Coronary artery (tissue), 2 donors: ENCODE results near the gene CDC123.
"Not testable (repeated sequence)": the region's sequence is repeated elsewhere in the genome, so short reads cannot be mapped to it uniquely, and the experiment has no call there.

Source experiments
- DNase-seq: peaks from one replicate; pipeline ENCODE4 v3.0.0-alpha.2; 2017; ENCODE audit warnings: low spot score
- H3K27ac ChIP-seq, 2 donors: fragments of 200-600 bp; sonication (generic); one replicate each; pipeline ENCODE4 v1.5.1; 2016 to 2019
- H3K4me3 ChIP-seq: fragments of 200-600 bp; sonication (generic); 2 replicates; pipeline ENCODE4 v1.5.1; 2016; ENCODE audit warnings: mild to moderate bottlenecking, moderate library complexity
- TF ChIP-seq, protein P1 (sequence below): fragments of 200-600 bp; sonication (generic); IDR thresholded peaks from one replicate; pipeline ENCODE4 v1.5.1; 2019; ENCODE audit warnings: antibody characterized with exemption

CDC123 gene

DNA sequence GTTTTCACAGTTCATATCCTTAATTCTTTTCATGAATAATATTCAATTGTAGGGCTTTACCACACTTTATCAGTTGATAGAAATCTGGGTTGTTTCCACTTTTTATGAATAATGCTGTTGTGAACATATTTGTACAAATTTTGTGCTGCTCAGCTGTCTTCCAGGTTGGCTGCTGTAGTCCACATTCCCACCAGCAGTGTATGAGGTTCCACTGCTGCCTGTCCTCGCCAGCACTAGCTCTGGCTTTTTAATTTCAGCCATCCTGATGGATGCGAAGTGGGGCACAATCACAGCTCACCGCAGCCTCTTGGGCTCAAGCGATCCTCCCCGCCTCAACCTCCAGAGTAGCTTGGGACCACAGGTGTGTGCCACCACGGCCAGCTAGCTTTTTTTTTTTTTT, 33.1 kb upstream of the CDC123 start:
- H3K4me3 ChIP-seq: no peak overlapping the region
- TF ChIP-seq, protein P1, sequence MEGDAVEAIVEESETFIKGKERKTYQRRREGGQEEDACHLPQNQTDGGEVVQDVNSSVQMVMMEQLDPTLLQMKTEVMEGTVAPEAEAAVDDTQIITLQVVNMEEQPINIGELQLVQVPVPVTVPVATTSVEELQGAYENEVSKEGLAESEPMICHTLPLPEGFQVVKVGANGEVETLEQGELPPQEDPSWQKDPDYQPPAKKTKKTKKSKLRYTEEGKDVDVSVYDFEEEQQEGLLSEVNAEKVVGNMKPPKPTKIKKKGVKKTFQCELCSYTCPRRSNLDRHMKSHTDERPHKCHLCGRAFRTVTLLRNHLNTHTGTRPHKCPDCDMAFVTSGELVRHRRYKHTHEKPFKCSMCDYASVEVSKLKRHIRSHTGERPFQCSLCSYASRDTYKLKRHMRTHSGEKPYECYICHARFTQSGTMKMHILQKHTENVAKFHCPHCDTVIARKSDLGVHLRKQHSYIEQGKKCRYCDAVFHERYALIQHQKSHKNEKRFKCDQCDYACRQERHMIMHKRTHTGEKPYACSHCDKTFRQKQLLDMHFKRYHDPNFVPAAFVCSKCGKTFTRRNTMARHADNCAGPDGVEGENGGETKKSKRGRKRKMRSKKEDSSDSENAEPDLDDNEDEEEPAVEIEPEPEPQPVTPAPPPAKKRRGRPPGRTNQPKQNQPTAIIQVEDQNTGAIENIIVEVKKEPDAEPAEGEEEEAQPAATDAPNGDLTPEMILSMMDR: no peak
- no peak overlapping the region for H3K27ac ChIP-seq
- DNase-seq: no peak

DNA sequence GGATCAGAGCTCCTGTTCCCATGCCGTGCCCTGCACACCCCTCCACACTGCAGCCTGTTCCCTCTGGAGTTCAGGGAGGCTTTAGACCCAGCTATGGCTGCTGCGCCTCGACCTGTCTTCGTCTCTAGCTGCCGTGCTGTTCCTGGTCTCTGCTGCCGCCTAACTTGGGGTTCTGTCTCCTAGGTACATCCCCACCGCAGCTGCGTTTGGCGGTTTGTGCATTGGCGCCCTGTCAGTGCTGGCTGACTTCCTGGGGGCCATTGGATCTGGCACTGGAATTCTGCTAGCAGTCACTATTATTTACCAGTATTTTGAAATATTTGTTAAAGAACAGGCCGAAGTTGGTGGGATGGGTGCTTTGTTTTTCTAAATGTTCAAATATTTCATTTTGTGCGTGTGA, 31.9 kb upstream of the CDC123 start:
- no peak for DNase-seq
- H3K4me3 ChIP-seq: no peak overlapping the region
- H3K27ac ChIP-seq: no peak overlapping the region
- TF ChIP-seq, protein P1: no peak

DNA sequence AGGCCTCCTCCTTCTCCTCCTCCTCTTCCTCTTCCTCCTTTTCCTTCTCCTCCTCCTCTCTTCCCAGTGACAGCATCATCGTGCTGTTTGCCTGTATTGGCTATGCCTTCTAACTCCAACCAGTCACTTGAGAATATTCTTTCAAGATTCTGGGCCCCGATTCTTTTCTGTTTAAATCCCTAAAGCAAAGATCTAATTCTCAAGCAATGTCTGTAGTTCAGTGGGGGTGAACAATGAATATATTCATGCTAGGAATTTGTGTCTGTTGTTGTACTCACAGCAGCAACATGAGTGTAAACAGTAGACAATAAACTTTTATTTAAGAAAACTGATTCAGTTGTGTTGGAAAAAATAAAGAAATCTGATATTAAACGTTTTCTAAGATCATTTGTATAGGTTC, 31.0 kb upstream of the CDC123 start:
- TF ChIP-seq, protein P1: no peak
- H3K27ac ChIP-seq: no peak overlapping the region
- no peak for DNase-seq
- no peak overlapping the region for H3K4me3 ChIP-seq

DNA sequence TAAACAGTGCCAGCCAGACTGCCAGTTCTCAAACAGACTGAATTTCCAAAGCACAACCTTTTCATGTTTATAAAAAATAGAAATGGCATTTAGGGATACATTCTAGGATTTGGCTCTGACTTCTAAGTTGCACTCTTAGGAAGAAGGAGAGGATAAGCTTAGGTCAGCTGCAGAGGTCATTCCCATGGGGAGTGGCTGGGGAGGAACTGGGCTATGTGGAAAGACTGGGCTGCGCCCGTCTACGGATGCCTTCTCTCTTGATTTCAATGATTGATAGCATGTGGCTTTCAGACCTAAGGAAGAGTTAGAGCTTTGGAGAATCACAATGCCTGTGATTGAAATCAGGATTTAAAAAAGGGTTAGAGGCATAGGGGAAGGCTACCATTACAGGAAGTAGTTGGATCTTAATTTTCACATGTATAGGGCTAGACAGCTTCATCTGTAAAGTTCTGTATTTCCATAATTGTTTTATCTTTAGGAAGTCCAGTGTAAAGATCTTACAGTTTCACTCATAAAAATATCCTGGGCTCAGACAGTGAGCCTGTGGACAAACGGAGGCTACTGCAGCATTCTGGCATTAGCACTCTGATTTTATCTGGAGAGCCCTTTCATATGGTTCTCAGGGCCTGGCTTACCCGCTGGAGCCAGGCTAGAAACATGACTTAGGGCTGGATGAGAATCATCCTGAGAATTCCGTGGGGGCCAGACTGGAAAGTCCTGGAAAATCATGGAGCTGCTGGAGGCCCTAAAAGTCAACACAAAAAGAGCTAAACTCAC, 29.8 kb upstream of the CDC123 start:
- Histone ChIP-seq H3K4me3 (no peak overlapping the region), H3K27ac (no peak overlapping the region)
- no peak for DNase-seq
- TF ChIP-seq, protein P1: no peak

DNA sequence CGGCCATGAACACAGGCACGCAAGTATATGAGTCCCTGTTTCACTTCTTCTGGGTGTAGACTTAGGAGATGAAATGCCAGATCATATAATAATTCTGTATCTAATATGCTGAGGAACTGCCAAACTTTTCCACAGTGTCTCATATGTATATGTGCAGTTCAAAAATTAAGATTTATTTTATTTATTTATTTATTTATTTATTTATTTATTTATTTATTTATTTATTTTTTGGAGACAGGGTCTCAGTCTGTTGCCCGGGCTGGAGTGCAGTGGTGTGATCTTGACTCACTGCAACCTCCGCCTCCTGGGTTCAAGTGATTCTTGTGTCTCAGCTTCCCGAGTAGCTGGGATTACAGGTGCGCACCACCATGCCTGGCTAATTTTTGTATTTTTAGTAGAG, 24.5 kb upstream of the CDC123 start:
- not testable (repeated sequence) for H3K27ac ChIP-seq, DNase-seq, H3K4me3 ChIP-seq

DNA sequence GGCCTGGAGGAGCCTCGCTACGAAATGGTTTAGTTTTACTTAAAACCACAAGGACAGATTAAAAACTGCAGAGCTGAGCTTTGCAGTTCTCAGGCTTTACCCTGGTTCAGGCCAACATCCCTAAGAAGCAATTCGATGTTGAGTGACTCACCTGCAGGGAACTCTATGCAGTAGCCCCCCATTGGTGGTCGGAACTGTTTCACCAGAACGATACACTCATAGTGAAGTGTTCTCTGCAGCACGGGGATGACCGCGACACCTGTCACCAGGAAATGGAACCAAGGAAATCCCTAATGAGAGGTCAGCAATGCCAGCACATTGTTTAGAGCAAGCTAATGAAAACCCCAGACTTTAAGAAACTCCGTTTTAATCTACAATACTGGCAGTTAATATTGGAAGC, 18.3 kb upstream of the CDC123 start:
- no peak for DNase-seq
- TF ChIP-seq, protein P1: no peak
- H3K27ac ChIP-seq: no peak overlapping the region
- no peak overlapping the region for H3K4me3 ChIP-seq

DNA sequence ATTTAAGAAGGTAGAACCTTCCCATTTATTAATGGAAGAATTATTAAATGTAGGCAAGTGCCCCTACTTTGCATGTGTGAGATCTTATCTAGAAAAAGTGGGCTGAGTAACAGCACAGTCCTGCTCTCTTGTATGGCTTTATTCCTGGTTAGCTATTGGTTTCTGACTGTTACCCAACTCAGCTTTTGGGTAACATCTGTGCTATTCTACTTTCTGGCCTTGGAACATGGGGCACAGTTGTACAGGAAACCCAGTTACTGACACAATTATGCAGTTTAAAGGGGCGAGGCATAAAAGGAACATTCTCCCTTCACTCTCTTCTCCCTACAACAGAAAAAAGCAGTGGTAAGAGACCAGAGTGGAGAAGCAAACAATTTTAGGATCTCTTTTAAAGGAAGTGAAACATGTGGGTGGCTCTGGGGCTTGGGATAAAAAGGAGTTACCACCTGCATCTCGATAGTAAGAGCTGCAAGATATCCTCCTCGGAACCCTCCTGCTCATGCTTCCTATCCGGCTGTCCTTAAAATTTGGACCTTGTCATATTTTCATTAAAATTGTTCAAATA, 16.3 kb upstream of the CDC123 start:
- Histone ChIP-seq H3K27ac (no peak overlapping the region), H3K4me3 (no peak overlapping the region)
- DNase-seq: no peak
- TF ChIP-seq, protein P1: no peak
